Neutrophil (primary cell): ENCODE measurements around the gene C1QTNF1.

ENCODE experiments used
- H3K27ac ChIP-seq: fragments of 200-600 bp; sonication (generic); 2 replicates; pipeline ENCODE4 v1.5.1; 2016; ENCODE audit warnings: mild to moderate bottlenecking, moderate library complexity
- H3K27me3 ChIP-seq: fragments of 200-600 bp; sonication (generic); 2 replicates; pipeline ENCODE4 v1.6.0; 2016; ENCODE audit warnings: mild to moderate bottlenecking
- H3K36me3 ChIP-seq: fragments of 200-600 bp; sonication (generic); 2 replicates; pipeline ENCODE4 v1.5.1; 2017
- H3K4me1 ChIP-seq, 2 experiments: fragments of 200-600 bp in 1 of 2; sonication (generic) in 1 of 2; 1 replicate in 1 of 2; 2 replicates in 1 of 2; pipeline versions ENCODE4 v1.5.1 to v1.6.1; 2013 to 2016; ENCODE audit warnings: low read depth in 1 of 2, low read length in 1 of 2, mild to moderate bottlenecking in 1 of 2, moderate library complexity in 1 of 2; ENCODE audit not compliant: control insufficient read depth in 1 of 2, insufficient read depth in 1 of 2
- H3K4me3 ChIP-seq, 2 experiments: fragments of 200-600 bp in 1 of 2; sonication (generic) in 1 of 2; 1 replicate in 1 of 2; 2 replicates in 1 of 2; pipeline ENCODE4 v1.5.1; 2013 to 2016; ENCODE audit warnings: low read depth in 1 of 2, low read length in 1 of 2, mild to moderate bottlenecking in 1 of 2, moderate library complexity in 1 of 2
- H3K9me3 ChIP-seq: fragments of 200-600 bp; sonication (generic); 2 replicates; pipeline ENCODE4 v1.5.1; 2016
- TF ChIP-seq, protein P1 (sequence below): fragments of 200-600 bp; sonication (generic); IDR thresholded peaks from 2 replicates; pipeline ENCODE4 v1.5.1; 2016; ENCODE audit warnings: antibody characterized with exemption

C1QTNF1 gene

GRCh38 chr17:79038545-79039135, 14.7 kb downstream of the C1QTNF1 start:
- Histone ChIP-seq H3K27ac (no peak overlapping the region), H3K27me3 (peaks cover 50% of the 10 kb centered on the region), H3K9me3 (no peaks in the 10 kb centered on the region), H3K4me3 (no peak overlapping the region), H3K4me1 (no peaks in the 10 kb centered on the region), H3K36me3 (no peaks in the 10 kb centered on the region)
- TF ChIP-seq, protein P1, sequence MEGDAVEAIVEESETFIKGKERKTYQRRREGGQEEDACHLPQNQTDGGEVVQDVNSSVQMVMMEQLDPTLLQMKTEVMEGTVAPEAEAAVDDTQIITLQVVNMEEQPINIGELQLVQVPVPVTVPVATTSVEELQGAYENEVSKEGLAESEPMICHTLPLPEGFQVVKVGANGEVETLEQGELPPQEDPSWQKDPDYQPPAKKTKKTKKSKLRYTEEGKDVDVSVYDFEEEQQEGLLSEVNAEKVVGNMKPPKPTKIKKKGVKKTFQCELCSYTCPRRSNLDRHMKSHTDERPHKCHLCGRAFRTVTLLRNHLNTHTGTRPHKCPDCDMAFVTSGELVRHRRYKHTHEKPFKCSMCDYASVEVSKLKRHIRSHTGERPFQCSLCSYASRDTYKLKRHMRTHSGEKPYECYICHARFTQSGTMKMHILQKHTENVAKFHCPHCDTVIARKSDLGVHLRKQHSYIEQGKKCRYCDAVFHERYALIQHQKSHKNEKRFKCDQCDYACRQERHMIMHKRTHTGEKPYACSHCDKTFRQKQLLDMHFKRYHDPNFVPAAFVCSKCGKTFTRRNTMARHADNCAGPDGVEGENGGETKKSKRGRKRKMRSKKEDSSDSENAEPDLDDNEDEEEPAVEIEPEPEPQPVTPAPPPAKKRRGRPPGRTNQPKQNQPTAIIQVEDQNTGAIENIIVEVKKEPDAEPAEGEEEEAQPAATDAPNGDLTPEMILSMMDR = no peak

DNA sequence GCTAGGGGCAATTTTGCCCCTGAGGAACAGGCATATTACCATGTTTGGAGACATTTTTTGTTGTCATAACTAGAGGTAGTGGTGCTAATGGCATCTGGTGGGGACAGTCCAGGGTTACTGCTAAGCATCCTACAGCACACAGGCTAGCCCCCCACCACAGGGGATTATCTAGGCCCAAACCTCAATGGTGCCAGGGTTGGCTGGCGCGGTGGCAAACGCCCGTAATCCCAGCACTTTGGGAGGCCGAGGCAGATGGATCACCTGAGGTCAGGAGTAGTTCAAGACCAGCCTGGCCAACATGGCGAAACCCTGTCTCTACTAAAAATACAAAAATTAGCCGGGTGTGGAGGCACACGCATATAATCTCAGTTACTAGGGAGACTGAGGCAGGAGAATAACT, 15.2 kb downstream of the C1QTNF1 start:
- TF ChIP-seq, protein P1 = no peak
- no peaks in the 10 kb centered on the region for H3K36me3 ChIP-seq
- no peaks in the 10 kb centered on the region for H3K4me1 ChIP-seq
- H3K27ac ChIP-seq = no peak overlapping the region
- H3K4me3 ChIP-seq = no peak overlapping the region
- H3K9me3 ChIP-seq = no peaks in the 10 kb centered on the region
- H3K27me3 ChIP-seq = peaks cover 46% of the 10 kb centered on the region

GRCh38 chr17:79039886-79040285, 15.9 kb downstream of the C1QTNF1 start:
- Histone ChIP-seq H3K27ac (no peak overlapping the region), H3K36me3 (no peaks in the 10 kb centered on the region), H3K9me3 (no peaks in the 10 kb centered on the region), H3K4me3 (no peak overlapping the region), H3K4me1 (no peaks in the 10 kb centered on the region), H3K27me3 (peaks cover 45% of the 10 kb centered on the region)
- TF ChIP-seq, protein P1 = no peak

GRCh38 chr17:79041041-79041570, 17.1 kb downstream of the C1QTNF1 start:
- Histone ChIP-seq H3K27me3 (peaks cover 42% of the 10 kb centered on the region), H3K27ac (no peak overlapping the region), H3K4me1 (no peaks in the 10 kb centered on the region), H3K36me3 (no peaks in the 10 kb centered on the region), H3K9me3 (no peaks in the 10 kb centered on the region), H3K4me3 (no peak overlapping the region)
- TF ChIP-seq, protein P1 = no peak

- H3K27ac ChIP-seq = no peak overlapping the region
- H3K27me3 ChIP-seq = peaks cover 43% of the 10 kb centered on the region
- H3K4me3 ChIP-seq = no peak overlapping the region
- no peaks in the 10 kb centered on the region for H3K4me1 ChIP-seq
- H3K36me3 ChIP-seq = no peaks in the 10 kb centered on the region
- TF ChIP-seq, protein P1 = no peak
- H3K9me3 ChIP-seq = no peaks in the 10 kb centered on the region
Measured at GRCh38 chr17:79041723-79042420, 17.9 kb downstream of the C1QTNF1 start.
